Vagina (tissue), 2 donors: Measurements from ENCODE around the gene DPCD. TPM values are rescaled to one million over a fixed set of nuclear protein-coding genes. Genes with fewer than 3 reads are reported as not detected.

Experiments
- DNase-seq, 2 donors: peaks; one replicate each; pipeline ENCODE4 v3.0.0-alpha.2; 2017; ENCODE audit errors: extremely low spot score in 2 of 2
- H3K27ac ChIP-seq: fragments of 200-600 bp; sonication (generic); one replicate; pipeline ENCODE4 v1.5.1; 2019
- H3K27me3 ChIP-seq: fragments of 200-600 bp; sonication (generic); one replicate; pipeline ENCODE4 v1.5.1; 2019
- H3K36me3 ChIP-seq, 2 donors: fragments of 200-600 bp; sonication (generic); one replicate each; pipeline ENCODE4 v1.5.1; 2017 to 2019
- H3K4me1 ChIP-seq: fragments of 200-600 bp; sonication (generic); one replicate; pipeline ENCODE4 v1.5.1; 2019
- H3K4me3 ChIP-seq, 2 donors: fragments of 200-600 bp; sonication (generic); 1 replicate in 1 of 2; 2 replicates in 1 of 2; pipeline ENCODE4 v1.5.1; 2016 to 2019
- H3K9me3 ChIP-seq: fragments of 200-600 bp; sonication (generic); one replicate; pipeline ENCODE4 v1.5.1; 2019
- POLR2A ChIP-seq, 2 donors: fragments of 450-650 bp; IDR thresholded peaks; one replicate each; pipeline ENCODE4 v1.6.1; 2017; ENCODE audit warnings: antibody characterized with exemption in 2 of 2, mild to moderate bottlenecking in 2 of 2, moderate library complexity in 2 of 2
- POLR2AphosphoS5 ChIP-seq, 2 donors: sonication (generic); formaldehyde crosslinking; IDR thresholded peaks; one replicate each; pipeline ENCODE4 v1.9.0; 2017; ENCODE audit warnings: antibody characterized with exemption in 2 of 2, mild to moderate bottlenecking in 2 of 2, low read depth in 1 of 2; ENCODE audit not compliant: insufficient read depth in 1 of 2
- intact Hi-C: fragments of 100-400 bp; cut with DNase I; formaldehyde crosslinking; loops from one replicate; pipeline ENCODE4 v1.15.1; 2023
- total RNA-seq: library from RNA; depleted of rRNA; stranded (reverse); fragments of >200 nt; gene quantifications from one replicate; pipeline ENCODE4 v1.2.3, GENCODE V29; 2016
- TF ChIP-seq, protein P1 (sequence below), 3 experiments: fragments of 450-650 bp in 2 of 3; fragments of 200-600 bp in 1 of 3; sonication (generic) in 1 of 3; IDR thresholded peaks; one replicate each; pipeline ENCODE4 v1.5.1; 2017 to 2019; ENCODE audit warnings: antibody characterized with exemption in 3 of 3, mild to moderate bottlenecking in 2 of 3, moderate library complexity in 2 of 3

Gene DPCD
- total RNA-seq, 1 donor from 2014 or later, result 13.8 TPM

DNA sequence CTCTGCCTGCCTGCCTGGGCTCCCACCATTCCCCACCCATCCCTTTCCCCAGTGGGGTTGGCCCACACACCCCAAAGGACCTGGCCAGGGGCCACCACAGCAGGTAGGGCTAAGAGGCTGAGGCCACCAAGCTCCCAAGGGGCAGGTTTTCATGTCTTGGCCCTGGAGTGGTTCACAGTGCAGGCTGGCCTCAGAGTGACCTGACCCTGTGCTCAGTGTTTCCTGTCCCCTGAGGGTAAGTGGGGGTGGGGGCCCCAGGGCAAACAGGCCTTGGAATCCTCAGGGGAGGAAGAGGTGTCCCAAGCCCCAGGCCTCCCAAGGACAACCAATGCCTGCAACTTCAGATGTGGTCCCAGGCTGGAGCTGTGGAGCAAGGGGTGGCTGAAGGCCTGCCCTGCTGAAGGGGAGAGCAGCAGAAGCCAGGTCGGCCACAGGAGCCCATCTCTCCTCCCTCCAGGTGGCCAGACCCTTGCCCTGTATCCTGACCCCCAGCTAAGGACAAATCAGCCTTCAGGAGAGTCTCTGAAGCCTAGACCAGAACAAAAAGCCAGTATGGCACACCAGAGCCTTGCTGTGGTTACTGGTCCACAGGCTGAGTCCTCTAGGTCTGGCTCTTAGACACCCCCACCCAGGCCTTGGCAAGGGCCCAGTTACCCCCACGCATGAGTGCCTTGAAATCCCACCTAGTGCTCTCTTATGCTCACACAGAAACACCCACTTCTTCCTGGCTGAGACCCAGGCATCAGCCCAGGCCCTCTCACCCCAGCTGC lies 27.6 kb upstream of the DPCD start:
- Histone ChIP-seq H3K9me3 (no peaks in the 10 kb centered on the region), H3K27ac (no peak overlapping the region), H3K4me3 (no peak overlapping the region), H3K27me3 (no peaks in the 10 kb centered on the region), H3K36me3 (no peaks in the 10 kb centered on the region), H3K4me1 (no peaks in the 10 kb centered on the region)
- TF ChIP-seq POLR2AphosphoS5 (IDR thresholded peaks at IDR 0.05; ENCODE audit: insufficient read depth in 1 of 2, low read depth in 1 of 2), result no peak
- DNase-seq, result peak in 1 of 2 donors; percentile 62
- intact Hi-C loops, result no loop called here

DNA sequence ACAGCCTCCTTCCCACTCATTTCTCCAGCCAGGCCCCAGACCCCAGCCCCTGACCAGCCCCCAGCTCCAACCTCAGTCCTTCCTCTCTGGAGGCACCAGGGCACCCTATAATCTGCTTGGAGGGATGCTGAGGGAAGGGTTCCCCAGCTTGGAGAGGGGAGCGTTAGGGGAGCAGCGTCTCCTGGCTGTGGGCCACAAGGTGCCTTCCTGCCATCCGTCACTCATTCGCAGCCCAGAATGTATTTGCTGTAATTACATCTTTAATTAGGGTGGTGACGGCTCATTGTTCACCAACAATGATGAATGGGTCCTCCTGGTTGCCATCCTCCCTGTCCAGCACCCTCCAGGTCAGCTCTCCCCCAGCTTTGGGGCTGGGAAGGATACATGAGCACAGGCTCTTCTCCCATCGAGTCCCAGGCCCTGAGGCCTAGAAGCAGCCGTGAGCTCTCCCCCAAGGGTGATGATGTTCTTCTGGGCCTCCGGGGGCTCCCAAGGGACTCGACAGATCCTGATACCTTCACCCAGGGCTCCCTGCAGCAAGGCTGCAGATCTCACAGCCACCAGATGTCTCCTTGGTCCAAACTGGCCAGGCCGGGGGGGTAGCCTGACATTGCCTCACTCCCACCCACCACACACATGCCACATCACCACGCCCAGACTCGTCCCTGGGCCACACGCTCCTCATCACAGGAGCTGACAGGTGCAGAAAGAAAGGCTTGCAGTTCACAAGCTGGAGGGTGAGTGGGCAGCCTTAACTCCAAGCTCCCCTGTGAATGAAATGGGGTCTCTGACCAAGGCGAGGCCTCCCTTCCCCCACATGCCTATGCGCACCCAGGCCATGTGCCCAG lies 26.8 kb upstream of the DPCD start:
- TF ChIP-seq POLR2A (IDR thresholded peaks at IDR 0.05) (no peak), POLR2AphosphoS5 (IDR thresholded peaks at IDR 0.05; ENCODE audit: insufficient read depth in 1 of 2, low read depth in 1 of 2) (no peak)
- TF ChIP-seq, protein P1, sequence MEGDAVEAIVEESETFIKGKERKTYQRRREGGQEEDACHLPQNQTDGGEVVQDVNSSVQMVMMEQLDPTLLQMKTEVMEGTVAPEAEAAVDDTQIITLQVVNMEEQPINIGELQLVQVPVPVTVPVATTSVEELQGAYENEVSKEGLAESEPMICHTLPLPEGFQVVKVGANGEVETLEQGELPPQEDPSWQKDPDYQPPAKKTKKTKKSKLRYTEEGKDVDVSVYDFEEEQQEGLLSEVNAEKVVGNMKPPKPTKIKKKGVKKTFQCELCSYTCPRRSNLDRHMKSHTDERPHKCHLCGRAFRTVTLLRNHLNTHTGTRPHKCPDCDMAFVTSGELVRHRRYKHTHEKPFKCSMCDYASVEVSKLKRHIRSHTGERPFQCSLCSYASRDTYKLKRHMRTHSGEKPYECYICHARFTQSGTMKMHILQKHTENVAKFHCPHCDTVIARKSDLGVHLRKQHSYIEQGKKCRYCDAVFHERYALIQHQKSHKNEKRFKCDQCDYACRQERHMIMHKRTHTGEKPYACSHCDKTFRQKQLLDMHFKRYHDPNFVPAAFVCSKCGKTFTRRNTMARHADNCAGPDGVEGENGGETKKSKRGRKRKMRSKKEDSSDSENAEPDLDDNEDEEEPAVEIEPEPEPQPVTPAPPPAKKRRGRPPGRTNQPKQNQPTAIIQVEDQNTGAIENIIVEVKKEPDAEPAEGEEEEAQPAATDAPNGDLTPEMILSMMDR (IDR thresholded peaks at IDR 0.05), result no peak
- H3K36me3 ChIP-seq, result no peaks in the 10 kb centered on the region
- no peak for DNase-seq
- H3K4me3 ChIP-seq, result no peak overlapping the region
- peaks cover 1% of the 10 kb centered on the region for H3K27me3 ChIP-seq
- no peak overlapping the region for H3K27ac ChIP-seq
- no peaks in the 10 kb centered on the region for H3K9me3 ChIP-seq
- intact Hi-C loops, result no loop called here
- peaks cover 3% of the 10 kb centered on the region for H3K4me1 ChIP-seq

DNA sequence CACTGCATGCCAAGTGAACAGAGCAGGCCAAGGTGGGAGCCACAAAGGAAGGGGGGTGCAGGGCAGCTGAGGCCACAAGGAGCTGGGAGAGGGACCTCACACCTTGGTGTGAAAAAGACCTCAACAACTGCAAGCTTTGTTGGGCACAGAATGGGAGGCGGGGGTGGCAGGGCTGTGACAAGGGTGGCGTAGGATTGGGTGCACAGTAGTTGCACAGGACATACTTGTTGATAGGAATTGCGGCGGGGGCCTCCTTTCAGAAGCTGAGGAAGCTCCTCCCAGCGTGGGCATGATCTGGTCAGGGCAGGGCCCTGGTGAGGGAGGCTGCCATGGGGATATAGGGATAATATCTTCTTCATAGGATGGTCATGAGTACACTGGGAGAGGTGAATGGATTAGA lies 25.9 kb upstream of the DPCD start:
- no peak for DNase-seq
- H3K4me3 ChIP-seq, result no peak overlapping the region

GRCh38 chr10:101563007-101563406 lies 25.1 kb upstream of the DPCD start:
- H3K27me3 ChIP-seq, result peaks cover 3% of the 10 kb centered on the region
- TF ChIP-seq, protein P1 (IDR thresholded peaks at IDR 0.05), result no peak
- TF ChIP-seq POLR2A (IDR thresholded peaks at IDR 0.05) (no peak), POLR2AphosphoS5 (IDR thresholded peaks at IDR 0.05; ENCODE audit: insufficient read depth in 1 of 2, low read depth in 1 of 2) (no peak)
- intact Hi-C loops, result no loop called here

More for the DNA sequence above, 25.9 kb upstream of the DPCD start:
- Histone ChIP-seq H3K27me3 (peaks cover 3% of the 10 kb centered on the region), H3K27ac (no peak overlapping the region), H3K9me3 (no peaks in the 10 kb centered on the region), H3K4me1 (peaks cover 7% of the 10 kb centered on the region), H3K36me3 (no peaks in the 10 kb centered on the region)
- intact Hi-C loops, result no loop called here
- TF ChIP-seq, protein P1 (IDR thresholded peaks at IDR 0.05), result no peak
- TF ChIP-seq POLR2AphosphoS5 (IDR thresholded peaks at IDR 0.05; ENCODE audit: insufficient read depth in 1 of 2, low read depth in 1 of 2), result no peak
- no peak for TF ChIP-seq POLR2A (IDR thresholded peaks at IDR 0.05)

GRCh38 chr10:101563497-101564040 lies 24.6 kb upstream of the DPCD start:
- Histone ChIP-seq H3K27me3 (peaks cover 3% of the 10 kb centered on the region), H3K9me3 (no peaks in the 10 kb centered on the region), H3K4me3 (no peak overlapping the region), H3K27ac (no peak overlapping the region), H3K36me3 (no peaks in the 10 kb centered on the region), H3K4me1 (peaks cover 7% of the 10 kb centered on the region)
- intact Hi-C loops, result no loop called here
- DNase-seq, result peak in 1 of 2 donors; percentile 58
- no peak for TF ChIP-seq POLR2A (IDR thresholded peaks at IDR 0.05)
- TF ChIP-seq POLR2AphosphoS5 (IDR thresholded peaks at IDR 0.05; ENCODE audit: insufficient read depth in 1 of 2, low read depth in 1 of 2), result no peak
- TF ChIP-seq, protein P1 (IDR thresholded peaks at IDR 0.05), result no peak

More at GRCh38 chr10:101563007-101563406, 25.1 kb upstream of the DPCD start:
- H3K36me3 ChIP-seq, result no peaks in the 10 kb centered on the region
- no peak overlapping the region for H3K27ac ChIP-seq
- H3K9me3 ChIP-seq, result no peaks in the 10 kb centered on the region
- peaks cover 7% of the 10 kb centered on the region for H3K4me1 ChIP-seq
- no peak overlapping the region for H3K4me3 ChIP-seq
- no peak for DNase-seq
